NCI-H1694 treated with DMSO at 0.1 percent for 48 hours (cell line): ENCODE results near the gene RBP2.
A peak's percentile ranks its signal among the peaks of the same experiment; 100 is the strongest.

Experiments
- DNase-seq: peaks from one replicate; lab custom pipeline; 2025; lab: John Stamatoyannopoulos, UW

RBP2 gene

GRCh38 chr3:139476348-139476747, at the start of gene RBP2:
TSS of gene RBP2 (minus strand) at chr3:139476516. CDS start at chr3:139476459, 57 bp downstream.
- no peak for DNase-seq

DNA sequence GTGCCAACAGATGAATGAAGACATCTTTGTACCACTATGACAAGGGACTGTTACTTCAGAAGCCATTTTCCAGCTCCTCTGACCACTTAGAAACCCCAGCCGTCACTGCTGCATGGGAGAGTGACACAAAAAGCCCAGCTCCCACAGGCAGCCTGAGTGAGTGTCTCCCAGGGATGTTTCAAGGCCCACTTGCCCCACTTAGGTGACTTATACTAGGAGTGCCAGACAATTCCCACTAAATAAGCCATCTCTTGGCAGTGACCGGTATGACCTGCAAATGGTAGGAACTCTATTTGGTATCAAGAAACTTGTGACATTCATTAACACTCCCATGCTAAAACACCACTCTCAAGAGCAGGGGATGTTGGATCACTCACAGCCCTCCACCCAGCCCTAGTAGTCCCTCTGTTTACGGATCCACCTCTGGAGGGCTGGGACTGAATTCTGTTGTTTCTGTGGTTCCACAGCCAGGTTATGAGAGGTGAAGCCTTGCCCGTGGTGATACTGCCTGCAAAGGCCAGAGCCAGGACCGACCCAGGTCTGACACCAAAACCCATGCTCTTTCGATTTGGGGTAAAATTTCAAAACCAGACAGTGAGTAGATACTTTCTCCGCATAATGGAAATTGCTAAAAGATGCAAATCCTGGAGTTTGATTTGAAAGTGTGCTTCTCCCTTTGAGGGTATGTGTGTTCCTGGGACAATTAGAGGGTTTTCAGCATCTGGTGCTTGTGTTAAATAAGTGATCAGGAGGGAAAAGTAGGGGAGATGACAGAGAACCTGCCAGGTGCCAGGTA, 48.7 kb upstream of the RBP2 start:
- DNase-seq = no peak

GRCh38 chr3:139523718-139524117, 47.4 kb upstream of the RBP2 start:
- no peak for DNase-seq

- DNase-seq = no peak
These were observed 46.9 kb upstream of the RBP2 start for GRCh38 chr3:139523166-139523565.

DNA sequence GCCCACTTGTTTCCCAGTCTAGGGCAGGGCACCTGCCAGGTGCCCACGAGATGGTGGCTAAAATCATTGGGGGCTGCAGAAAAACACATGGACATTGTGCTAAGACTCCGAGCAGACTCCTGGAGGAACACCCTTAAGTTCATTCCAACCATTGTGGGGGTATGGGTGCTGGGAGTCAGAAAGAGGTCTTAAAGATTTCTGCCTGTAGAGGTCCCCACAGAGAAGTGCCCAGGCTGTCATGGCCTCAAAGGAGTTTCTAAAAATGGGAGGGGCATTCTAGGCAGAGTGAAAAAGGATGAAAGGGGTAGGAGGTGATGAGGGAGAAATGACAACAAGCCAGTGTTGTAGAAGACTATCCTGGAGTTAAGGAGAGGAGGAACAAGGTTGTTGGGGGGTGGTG, 46.1 kb upstream of the RBP2 start:
- peak; percentile 11 for DNase-seq

DNA sequence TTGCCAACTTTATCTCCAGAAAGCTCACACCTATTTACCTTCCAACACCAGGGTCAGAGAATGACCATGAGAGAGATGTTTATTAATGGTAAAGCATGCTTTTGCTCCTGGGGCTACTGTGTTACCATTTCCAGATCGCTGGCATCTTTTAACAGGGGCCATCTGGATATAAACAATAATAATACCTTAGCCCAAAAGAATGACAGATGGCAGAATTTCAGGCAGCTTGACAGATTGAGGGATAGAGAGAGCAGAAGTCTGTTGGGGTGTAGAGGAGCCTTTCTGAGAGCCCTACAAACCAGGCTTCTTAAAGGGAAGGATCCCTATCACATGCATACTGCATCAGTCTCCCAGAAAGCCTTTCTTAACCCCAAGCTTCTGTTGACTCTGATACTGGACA, 45.5 kb upstream of the RBP2 start:
- DNase-seq = peak; percentile 94

GRCh38 chr3:139521144-139521543, 44.8 kb upstream of the RBP2 start:
- no peak for DNase-seq

GRCh38 chr3:139519998-139520737, 43.9 kb upstream of the RBP2 start:
- no peak for DNase-seq

DNA sequence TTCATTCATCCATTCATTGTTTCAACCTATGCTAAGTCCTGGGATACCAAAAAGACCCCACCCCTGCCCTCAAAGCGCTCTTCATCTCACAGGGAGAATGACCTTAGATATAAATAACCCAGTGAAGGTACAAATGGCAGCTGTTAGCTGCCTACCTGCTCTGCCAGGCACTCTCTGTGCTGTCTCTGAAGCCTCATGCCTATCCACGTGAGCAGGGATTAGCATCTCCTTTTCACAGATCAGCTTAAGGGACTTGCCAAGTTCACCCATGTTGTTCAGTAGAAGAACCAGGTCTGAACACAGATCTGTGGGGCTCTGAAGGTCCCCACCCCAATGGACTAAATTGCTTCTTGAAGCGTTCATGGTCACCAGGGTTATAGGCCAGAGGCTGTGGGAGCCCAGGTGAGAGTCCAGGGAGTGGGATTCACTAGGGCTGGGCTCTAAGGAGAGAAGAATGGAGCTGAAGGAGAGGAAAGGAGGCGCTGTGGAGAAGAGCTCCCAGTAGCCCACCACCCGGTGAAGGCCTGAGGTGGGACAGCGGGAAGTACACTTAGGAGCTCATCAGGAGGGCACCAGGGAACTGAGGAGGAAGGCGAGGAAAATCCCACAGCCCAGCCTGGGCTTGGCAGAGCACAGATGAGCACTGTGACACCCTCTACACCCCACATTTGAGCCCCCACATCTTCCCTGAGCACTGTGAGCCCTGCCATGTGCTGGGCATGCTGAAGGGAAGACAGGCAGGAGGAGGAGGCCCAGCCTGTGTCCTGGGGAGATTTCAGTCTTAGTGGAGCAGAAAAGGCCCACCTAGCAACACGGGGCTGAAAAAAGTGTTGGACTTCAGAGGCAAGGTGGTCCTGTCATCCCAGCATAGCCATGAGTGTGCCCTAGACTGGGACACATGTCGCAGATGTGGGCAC, 42.9 kb upstream of the RBP2 start:
- DNase-seq = no peak

- no peak for DNase-seq
These were observed 42.0 kb upstream of the RBP2 start for GRCh38 chr3:139518306-139518705.

GRCh38 chr3:139517321-139518065, 41.2 kb upstream of the RBP2 start:
- no peak for DNase-seq

DNA sequence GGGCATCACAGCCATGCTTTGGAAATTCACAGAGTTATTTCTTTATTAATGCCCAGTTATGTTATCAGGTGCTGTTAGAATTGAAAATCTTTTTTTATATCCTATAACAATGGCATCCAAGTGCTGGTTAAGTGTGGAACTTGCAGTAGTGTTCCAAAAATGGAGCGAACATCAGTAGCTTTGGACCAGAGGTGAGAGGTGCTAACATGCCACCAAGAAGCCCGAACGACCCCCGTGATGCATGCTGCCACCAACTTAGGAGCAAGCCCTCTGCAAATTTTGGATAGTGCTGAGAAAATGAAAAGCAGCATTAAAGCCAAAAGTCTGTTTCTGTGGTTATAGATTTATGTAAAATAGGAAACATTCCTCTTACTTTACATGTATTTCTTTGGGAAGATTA, 38.4 kb upstream of the RBP2 start:
- no peak for DNase-seq

DNA sequence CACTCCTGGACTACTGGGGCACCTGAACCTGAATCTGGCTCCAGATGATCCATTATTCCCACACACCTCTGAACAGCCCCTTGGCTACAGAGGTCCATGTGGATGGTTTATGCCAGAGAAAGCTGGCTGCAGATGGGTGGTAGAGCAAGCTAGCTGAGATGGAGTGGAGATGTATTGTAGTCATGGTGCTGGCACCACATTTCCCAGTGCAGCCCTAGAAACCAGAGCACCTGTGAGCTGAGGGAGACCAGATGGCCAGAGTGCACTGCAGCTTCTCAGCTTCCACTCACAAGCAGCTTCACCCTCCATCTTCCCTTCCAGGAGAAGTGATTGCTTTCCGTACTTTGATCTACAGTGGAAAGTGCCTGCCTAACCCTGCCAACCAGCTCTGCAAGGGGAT, 33.3 kb upstream of the RBP2 start:
- DNase-seq = peak; percentile 9

DNA sequence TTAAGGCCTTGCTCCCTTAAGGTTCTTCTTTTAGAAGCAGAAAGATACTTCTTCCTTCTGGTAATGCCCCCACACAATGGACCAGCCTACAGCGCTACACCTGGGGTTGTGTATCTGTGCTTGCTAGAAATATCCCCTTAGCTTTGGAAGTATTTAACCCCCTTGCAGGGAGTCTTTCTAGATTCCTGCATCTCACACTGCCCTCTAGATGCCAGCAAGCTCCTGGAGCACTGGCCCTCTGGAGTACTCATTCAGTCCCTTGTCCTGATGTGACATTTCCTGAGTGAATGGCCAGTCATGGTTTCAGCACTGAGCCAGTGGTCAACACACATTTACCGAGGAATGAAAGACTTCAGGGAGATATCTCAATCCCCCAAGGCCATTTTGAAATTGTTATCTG, 30.4 kb upstream of the RBP2 start:
- no peak for DNase-seq

- no peak for DNase-seq
These were observed 29.6 kb upstream of the RBP2 start for GRCh38 chr3:139505829-139506386.

- DNase-seq = no peak
These were observed 23.2 kb upstream of the RBP2 start for GRCh38 chr3:139499536-139499935.

DNA sequence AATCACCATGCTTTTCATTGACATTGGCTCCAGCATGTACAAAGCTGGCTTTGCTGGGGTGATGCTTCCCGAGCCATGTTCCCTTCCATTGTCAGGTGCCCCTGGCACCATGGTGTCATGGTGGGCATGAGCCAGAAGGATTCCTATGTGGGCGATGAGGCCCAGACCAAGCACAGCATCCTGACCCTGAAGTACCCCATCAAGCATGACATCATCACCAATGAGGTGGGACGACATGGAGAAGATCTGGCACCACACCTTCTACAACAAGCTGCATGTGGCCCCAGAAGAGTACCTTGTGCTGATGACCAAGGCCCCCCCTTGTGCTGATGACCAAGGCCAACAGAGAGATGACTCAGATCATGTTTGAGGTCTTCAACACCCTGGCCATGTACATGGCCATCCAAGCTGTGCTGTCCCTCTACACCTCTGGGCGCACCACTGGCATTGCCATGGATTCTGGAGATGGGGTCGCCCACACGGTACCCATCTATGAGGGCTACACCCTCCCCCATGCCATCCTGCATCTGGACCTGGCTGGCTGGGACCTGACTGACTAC, 17.6 kb upstream of the RBP2 start:
- DNase-seq = no peak

- DNase-seq = peak; percentile 33
These were observed 15.7 kb upstream of the RBP2 start for GRCh38 chr3:139491966-139492365.

- no peak for DNase-seq
These were observed 14.8 kb upstream of the RBP2 start for GRCh38 chr3:139491027-139491700.

GRCh38 chr3:139482206-139482605, 5.9 kb upstream of the RBP2 start:
- no peak for DNase-seq
